ENCODE results near the gene USP43. TPM values are rescaled to one million over a fixed set of nuclear protein-coding genes. Genes with fewer than 3 reads are reported as not detected.

USP43 gene
- total RNA-seq, 1 donor from 2014 or later = not detected

DNA sequence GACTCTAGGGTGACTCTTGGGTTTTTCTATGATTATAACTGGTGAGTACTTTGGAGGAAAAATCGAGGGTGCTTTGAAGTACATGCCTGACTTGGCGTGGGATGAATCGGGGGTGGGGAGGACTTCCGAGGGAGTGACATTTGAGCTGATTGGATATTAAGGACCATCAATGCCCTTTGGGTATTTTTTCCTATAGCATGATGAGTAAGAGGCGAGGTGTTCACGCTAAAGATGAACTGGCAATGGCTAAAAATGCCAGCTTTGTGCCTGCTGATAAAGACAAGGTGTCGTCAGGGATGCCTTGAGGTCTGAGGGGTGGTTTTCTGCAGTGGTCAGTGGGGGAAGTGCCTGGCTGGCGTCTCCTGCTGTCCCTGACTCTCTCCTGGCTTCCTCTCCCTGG lies 25.3 kb downstream of the USP43 start:
- H3K27me3 ChIP-seq = no peaks in the 10 kb centered on the region
- H3K9me3 ChIP-seq (ENCODE audit: low read depth) = no peaks in the 10 kb centered on the region
- no peak for DNase-seq (ENCODE audit: low spot score)
- no peak overlapping the region for H3K27ac Mint-ChIP-seq
- no peak overlapping the region for H3K4me3 Mint-ChIP-seq
- H3K4me1 Mint-ChIP-seq = peaks cover 18% of the 10 kb centered on the region
- TF ChIP-seq, protein P1, sequence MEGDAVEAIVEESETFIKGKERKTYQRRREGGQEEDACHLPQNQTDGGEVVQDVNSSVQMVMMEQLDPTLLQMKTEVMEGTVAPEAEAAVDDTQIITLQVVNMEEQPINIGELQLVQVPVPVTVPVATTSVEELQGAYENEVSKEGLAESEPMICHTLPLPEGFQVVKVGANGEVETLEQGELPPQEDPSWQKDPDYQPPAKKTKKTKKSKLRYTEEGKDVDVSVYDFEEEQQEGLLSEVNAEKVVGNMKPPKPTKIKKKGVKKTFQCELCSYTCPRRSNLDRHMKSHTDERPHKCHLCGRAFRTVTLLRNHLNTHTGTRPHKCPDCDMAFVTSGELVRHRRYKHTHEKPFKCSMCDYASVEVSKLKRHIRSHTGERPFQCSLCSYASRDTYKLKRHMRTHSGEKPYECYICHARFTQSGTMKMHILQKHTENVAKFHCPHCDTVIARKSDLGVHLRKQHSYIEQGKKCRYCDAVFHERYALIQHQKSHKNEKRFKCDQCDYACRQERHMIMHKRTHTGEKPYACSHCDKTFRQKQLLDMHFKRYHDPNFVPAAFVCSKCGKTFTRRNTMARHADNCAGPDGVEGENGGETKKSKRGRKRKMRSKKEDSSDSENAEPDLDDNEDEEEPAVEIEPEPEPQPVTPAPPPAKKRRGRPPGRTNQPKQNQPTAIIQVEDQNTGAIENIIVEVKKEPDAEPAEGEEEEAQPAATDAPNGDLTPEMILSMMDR (IDR thresholded peaks at IDR 0.05) = no peak
- TF ChIP-seq EZH2 (IDR thresholded peaks at IDR 0.05) = no peak
- TF ChIP-seq EZH2phosphoT487 (IDR thresholded peaks at IDR 0.05) = no peak
- H3F3A ChIP-seq (ENCODE audit: low read depth) = no peaks in the 10 kb centered on the region
- no peak overlapping the region for H3K9ac ChIP-seq
- H2AFZ ChIP-seq (replicated peaks) = no peak overlapping the region
- H3K4me1 ChIP-seq = peaks cover 17% of the 10 kb centered on the region
- H4K20me1 ChIP-seq (ENCODE audit: low read depth) = no peaks in the 10 kb centered on the region
- H3K79me2 ChIP-seq (ENCODE audit: low read depth) = no peaks in the 10 kb centered on the region
- H3K27ac ChIP-seq = no peak overlapping the region
- no peaks in the 10 kb centered on the region for H3K36me3 ChIP-seq
- peaks cover 1% of the 10 kb centered on the region for H3K9me3 Mint-ChIP-seq
- peak overlapping the region; percentile 51 for H3K4me2 ChIP-seq
- H3K27me3 Mint-ChIP-seq (ENCODE audit: insufficient read depth, low read depth) = no peaks in the 10 kb centered on the region
- peaks cover under 1% of the 10 kb centered on the region for H3K36me3 Mint-ChIP-seq
- H3K4me3 ChIP-seq = no peak overlapping the region

DNA sequence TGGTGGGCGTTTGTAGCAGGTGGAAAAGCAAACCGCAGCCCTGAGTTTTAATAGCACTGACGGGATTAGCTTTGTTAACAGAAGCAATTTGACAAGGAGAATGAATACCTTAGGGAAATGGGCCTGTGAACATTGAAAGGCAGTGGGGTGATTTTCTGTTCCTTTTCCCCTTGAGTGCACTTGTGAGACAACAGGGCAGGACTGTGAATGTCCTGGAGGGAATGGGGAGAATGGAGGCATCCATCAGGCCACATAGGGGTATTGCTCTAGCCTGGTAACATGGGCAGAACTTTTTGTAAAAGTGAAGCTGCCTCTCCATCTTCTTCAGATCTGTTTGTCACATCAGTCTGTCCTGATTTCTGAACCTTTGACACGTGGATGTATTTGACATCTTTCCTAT lies 26.2 kb downstream of the USP43 start:
- Histone ChIP-seq H3K4me1 (peaks cover 17% of the 10 kb centered on the region), H2AFZ (replicated peaks) (no peak overlapping the region), H3K27ac (no peak overlapping the region), H3K9ac (no peak overlapping the region), H3F3A (ENCODE audit: low read depth) (no peaks in the 10 kb centered on the region), H3K27me3 (no peaks in the 10 kb centered on the region), H3K79me2 (ENCODE audit: low read depth) (no peaks in the 10 kb centered on the region), H3K9me3 (ENCODE audit: low read depth) (no peaks in the 10 kb centered on the region), H3K4me3 (no peak overlapping the region), H3K4me2 (peak overlapping the region; percentile 51), H4K20me1 (ENCODE audit: low read depth) (no peaks in the 10 kb centered on the region), H3K36me3 (no peaks in the 10 kb centered on the region)
- H3K27ac Mint-ChIP-seq = no peak overlapping the region
- no peak overlapping the region for H3K4me3 Mint-ChIP-seq
- no peaks in the 10 kb centered on the region for H3K27me3 Mint-ChIP-seq (ENCODE audit: insufficient read depth, low read depth)
- H3K9me3 Mint-ChIP-seq = no peaks in the 10 kb centered on the region
- no peaks in the 10 kb centered on the region for H3K36me3 Mint-ChIP-seq
- DNase-seq (ENCODE audit: low spot score) = peak; percentile 59
- H3K4me1 Mint-ChIP-seq = peaks cover 18% of the 10 kb centered on the region
- TF ChIP-seq EZH2 (IDR thresholded peaks at IDR 0.05) = no peak
- TF ChIP-seq, protein P1 (IDR thresholded peaks at IDR 0.05) = no peak
- no peak for TF ChIP-seq EZH2phosphoT487 (IDR thresholded peaks at IDR 0.05)

DNA sequence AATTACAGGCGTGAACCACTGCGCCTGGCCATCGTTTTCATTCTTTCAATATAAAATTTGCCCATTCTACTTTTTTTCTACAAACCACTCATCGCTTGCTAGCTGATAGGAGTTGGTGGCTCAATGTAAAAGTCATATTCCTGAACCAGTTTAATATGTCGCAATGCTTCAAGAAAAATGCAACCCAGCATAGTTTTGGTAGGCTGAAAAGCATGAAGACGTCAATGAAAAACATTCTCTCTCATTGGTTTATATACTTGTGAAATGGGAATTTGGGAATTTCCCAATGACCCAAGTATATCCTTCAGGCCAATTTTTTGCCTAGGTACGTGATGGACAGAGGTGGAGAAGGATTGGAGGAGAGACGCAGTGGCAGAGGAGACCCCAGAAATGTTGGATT lies 26.9 kb downstream of the USP43 start:
- Histone ChIP-seq H3K9me3 (ENCODE audit: low read depth) (no peaks in the 10 kb centered on the region), H3K27me3 (no peaks in the 10 kb centered on the region), H3F3A (ENCODE audit: low read depth) (no peaks in the 10 kb centered on the region), H4K20me1 (ENCODE audit: low read depth) (no peaks in the 10 kb centered on the region), H3K4me3 (no peak overlapping the region), H3K36me3 (no peaks in the 10 kb centered on the region), H3K4me2 (no peak overlapping the region), H3K79me2 (ENCODE audit: low read depth) (no peaks in the 10 kb centered on the region), H3K9ac (no peak overlapping the region), H2AFZ (replicated peaks) (no peak overlapping the region), H3K27ac (no peak overlapping the region), H3K4me1 (peaks cover 17% of the 10 kb centered on the region)
- no peak for TF ChIP-seq EZH2phosphoT487 (IDR thresholded peaks at IDR 0.05)
- TF ChIP-seq, protein P1 (IDR thresholded peaks at IDR 0.05) = no peak
- TF ChIP-seq EZH2 (IDR thresholded peaks at IDR 0.05) = no peak
- Mint-ChIP-seq H3K4me3 (no peak overlapping the region), H3K9me3 (no peaks in the 10 kb centered on the region), H3K36me3 (no peaks in the 10 kb centered on the region), H3K4me1 (peaks cover 18% of the 10 kb centered on the region), H3K27ac (no peak overlapping the region), H3K27me3 (ENCODE audit: insufficient read depth, low read depth) (no peaks in the 10 kb centered on the region)
- no peak for DNase-seq (ENCODE audit: low spot score)

All from neural progenitor cell (in vitro differentiated cells).